Measurements from ENCODE around the gene KCNK16. TPM values are rescaled to one million over a fixed set of nuclear protein-coding genes. Genes with fewer than 3 reads are reported as not detected.
A peak's percentile ranks its signal among the peaks of the same experiment; 100 is the strongest.

The KCNK16 gene
- total and polyA plus RNA-seq, 2 donors from 2014 or later = not detected

- TF ChIP-seq, protein P1, sequence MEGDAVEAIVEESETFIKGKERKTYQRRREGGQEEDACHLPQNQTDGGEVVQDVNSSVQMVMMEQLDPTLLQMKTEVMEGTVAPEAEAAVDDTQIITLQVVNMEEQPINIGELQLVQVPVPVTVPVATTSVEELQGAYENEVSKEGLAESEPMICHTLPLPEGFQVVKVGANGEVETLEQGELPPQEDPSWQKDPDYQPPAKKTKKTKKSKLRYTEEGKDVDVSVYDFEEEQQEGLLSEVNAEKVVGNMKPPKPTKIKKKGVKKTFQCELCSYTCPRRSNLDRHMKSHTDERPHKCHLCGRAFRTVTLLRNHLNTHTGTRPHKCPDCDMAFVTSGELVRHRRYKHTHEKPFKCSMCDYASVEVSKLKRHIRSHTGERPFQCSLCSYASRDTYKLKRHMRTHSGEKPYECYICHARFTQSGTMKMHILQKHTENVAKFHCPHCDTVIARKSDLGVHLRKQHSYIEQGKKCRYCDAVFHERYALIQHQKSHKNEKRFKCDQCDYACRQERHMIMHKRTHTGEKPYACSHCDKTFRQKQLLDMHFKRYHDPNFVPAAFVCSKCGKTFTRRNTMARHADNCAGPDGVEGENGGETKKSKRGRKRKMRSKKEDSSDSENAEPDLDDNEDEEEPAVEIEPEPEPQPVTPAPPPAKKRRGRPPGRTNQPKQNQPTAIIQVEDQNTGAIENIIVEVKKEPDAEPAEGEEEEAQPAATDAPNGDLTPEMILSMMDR (IDR thresholded peaks at IDR 0.05; ENCODE audit: borderline replicate concordance, extremely low read depth, insufficient read depth) = no peak
- Histone ChIP-seq H3K27ac (ENCODE audit: low read depth in 2 of 2, low read length in 2 of 2) (peak overlapping the region; percentile 81 to 87), H3K27me3 (ENCODE audit: control insufficient read depth, insufficient read depth, low read length) (no peaks in the 10 kb centered on the region), H3K9ac (ENCODE audit: low read length in 3 of 3) (no peak overlapping the region), H3K36me3 (ENCODE audit: control insufficient read depth in 2 of 3, insufficient read depth in 3 of 3, low read length in 3 of 3) (no peaks in the 10 kb centered on the region), H3K4me3 (ENCODE audit: low read length in 3 of 3) (no peak overlapping the region), H3K9me3 (ENCODE audit: control insufficient read depth in 2 of 3, insufficient read depth in 1 of 3, low read length in 3 of 3) (no peaks in the 10 kb centered on the region), H3K4me1 (ENCODE audit: control insufficient read depth in 2 of 3, insufficient read depth in 2 of 3, low read depth in 1 of 3, low read length in 3 of 3) (peaks cover 0 to 36% (median 12%) of the 10 kb centered on the region in 3 donors)
- DNase-seq = peak in 1 of 5 donors; percentile 76
- no peak for FAIRE-seq
- intact Hi-C loops (cut with DNase I) = no loop called here
These were observed 43.0 kb downstream of the KCNK16 start for GRCh38 chr6:39279539-39279938.

DNA sequence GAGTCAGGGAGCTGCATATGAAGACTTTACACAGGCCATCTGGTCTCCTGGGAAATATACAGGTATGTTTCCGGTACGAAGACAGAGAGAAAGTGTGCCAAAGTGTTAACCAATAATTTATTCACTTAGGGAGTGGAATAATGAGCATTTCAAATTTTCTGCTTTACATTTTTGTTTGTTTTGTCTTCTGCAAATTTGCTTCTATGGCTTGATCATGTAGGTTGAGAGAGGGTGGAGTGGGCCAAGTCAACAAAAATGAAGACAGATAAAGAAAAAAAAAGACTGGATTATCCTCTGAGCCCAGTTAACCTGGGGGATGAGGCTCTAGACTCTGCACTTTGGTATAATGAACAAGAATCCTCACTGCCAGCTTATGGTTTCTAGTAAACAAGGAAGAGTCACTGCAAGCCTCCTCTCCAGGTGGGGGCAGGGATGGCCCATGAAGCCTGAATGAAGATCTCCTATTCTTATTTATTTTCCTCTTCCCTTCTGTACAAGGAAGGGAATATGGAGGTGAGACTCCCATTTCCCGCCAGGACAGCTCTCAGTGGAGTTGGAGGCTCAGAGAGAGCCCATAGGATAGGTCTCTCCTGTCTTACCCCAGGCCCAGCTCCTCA lies 46.0 kb downstream of the KCNK16 start:
- TF ChIP-seq, protein P1 (IDR thresholded peaks at IDR 0.05; ENCODE audit: borderline replicate concordance, extremely low read depth, insufficient read depth) = no peak
- Histone ChIP-seq H3K36me3 (ENCODE audit: control insufficient read depth in 2 of 3, insufficient read depth in 3 of 3, low read length in 3 of 3) (no peaks in the 10 kb centered on the region), H3K4me1 (ENCODE audit: control insufficient read depth in 2 of 3, insufficient read depth in 2 of 3, low read depth in 1 of 3, low read length in 3 of 3) (peaks cover 0 to 27% (median 9%) of the 10 kb centered on the region in 3 donors), H3K9ac (ENCODE audit: low read length in 3 of 3) (no peak overlapping the region), H3K27me3 (ENCODE audit: control insufficient read depth, insufficient read depth, low read length) (no peaks in the 10 kb centered on the region), H3K9me3 (ENCODE audit: control insufficient read depth in 2 of 3, insufficient read depth in 1 of 3, low read length in 3 of 3) (no peaks in the 10 kb centered on the region), H3K27ac (ENCODE audit: low read depth in 2 of 2, low read length in 2 of 2) (peak overlapping the region in 1 of 2 donors; percentile 37), H3K4me3 (ENCODE audit: low read length in 3 of 3) (no peak overlapping the region)
- FAIRE-seq (no peak), DNase-seq (no peak)
- intact Hi-C loops (cut with DNase I) = no loop called here

GRCh38 chr6:39274903-39275302 lies 47.6 kb downstream of the KCNK16 start:
- peaks cover 0 to 15% (median 4%) of the 10 kb centered on the region in 3 donors for H3K4me1 ChIP-seq (ENCODE audit: control insufficient read depth in 2 of 3, insufficient read depth in 2 of 3, low read depth in 1 of 3, low read length in 3 of 3)
- no peaks in the 10 kb centered on the region for H3K36me3 ChIP-seq (ENCODE audit: control insufficient read depth in 2 of 3, insufficient read depth in 3 of 3, low read length in 3 of 3)
- intact Hi-C loops (cut with DNase I) = no loop called here
- H3K4me3 ChIP-seq (ENCODE audit: low read length in 3 of 3) = no peak overlapping the region
- H3K9me3 ChIP-seq (ENCODE audit: control insufficient read depth in 2 of 3, insufficient read depth in 1 of 3, low read length in 3 of 3) = no peaks in the 10 kb centered on the region
- TF ChIP-seq, protein P1 (IDR thresholded peaks at IDR 0.05; ENCODE audit: borderline replicate concordance, extremely low read depth, insufficient read depth) = no peak
- H3K9ac ChIP-seq (ENCODE audit: low read length in 3 of 3) = no peak overlapping the region
- H3K27me3 ChIP-seq (ENCODE audit: control insufficient read depth, insufficient read depth, low read length) = no peaks in the 10 kb centered on the region
- no peak for FAIRE-seq
- H3K27ac ChIP-seq (ENCODE audit: low read depth in 2 of 2, low read length in 2 of 2) = no peak overlapping the region
- no peak for DNase-seq

DNA sequence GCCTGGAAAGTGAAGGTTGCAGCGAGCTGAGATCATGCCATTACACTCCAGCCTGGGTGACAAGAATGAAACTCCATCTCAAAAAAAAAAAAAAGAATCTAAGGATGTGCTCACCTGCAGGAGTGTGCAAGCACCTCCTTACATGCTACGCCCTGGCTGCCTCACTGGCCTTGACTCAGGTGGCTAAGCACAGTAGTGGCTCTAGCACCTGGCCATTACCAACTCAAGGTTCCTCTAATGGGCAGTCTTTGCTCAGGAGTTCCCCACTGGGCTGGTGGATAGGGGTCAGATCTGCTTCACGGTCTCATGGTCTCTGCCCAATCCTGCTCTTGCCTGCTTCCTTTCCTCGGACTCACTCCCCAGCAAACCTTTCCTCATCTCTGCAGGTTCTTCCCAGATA lies 48.0 kb downstream of the KCNK16 start:
- FAIRE-seq (no peak), DNase-seq (no peak)
- no peak overlapping the region for H3K4me3 ChIP-seq (ENCODE audit: low read length in 3 of 3)
- H3K27me3 ChIP-seq (ENCODE audit: control insufficient read depth, insufficient read depth, low read length) = no peaks in the 10 kb centered on the region
- TF ChIP-seq, protein P1 (IDR thresholded peaks at IDR 0.05; ENCODE audit: borderline replicate concordance, extremely low read depth, insufficient read depth) = no peak
- intact Hi-C loops (cut with DNase I) = no loop called here
- no peaks in the 10 kb centered on the region for H3K36me3 ChIP-seq (ENCODE audit: control insufficient read depth in 2 of 3, insufficient read depth in 3 of 3, low read length in 3 of 3)
- H3K9me3 ChIP-seq (ENCODE audit: control insufficient read depth in 2 of 3, insufficient read depth in 1 of 3, low read length in 3 of 3) = no peaks in the 10 kb centered on the region
- no peak overlapping the region for H3K27ac ChIP-seq (ENCODE audit: low read depth in 2 of 2, low read length in 2 of 2)
- no peak overlapping the region for H3K9ac ChIP-seq (ENCODE audit: low read length in 3 of 3)
- H3K4me1 ChIP-seq (ENCODE audit: control insufficient read depth in 2 of 3, insufficient read depth in 2 of 3, low read depth in 1 of 3, low read length in 3 of 3) = peaks cover 0 to 13% (median 4%) of the 10 kb centered on the region in 3 donors

Data from kidney (tissue), 14 donors.